Heart left ventricle (tissue), 16 donors: ENCODE data around the gene KRI1. TPM values are rescaled to one million over a fixed set of nuclear protein-coding genes. Genes with fewer than 3 reads are reported as not detected.

Experiments
- ATAC-seq, 4 donors: fragments of 200-7000 bp; cut with Tn5 transposase; one replicate each; pipeline ENCODE4 v1.9.1; 2020 to 2022; ENCODE audit warnings: moderate library complexity in 4 of 4, mild to moderate bottlenecking in 3 of 4, moderate number of reproducible peaks in 1 of 4
- DNase-seq, 5 donors: peaks; one replicate each; pipeline ENCODE4 v3.0.0-alpha.2; 2020
- H3K27ac ChIP-seq, 12 donors: fragments of 200-600 bp; sonication (generic) in 4 of 12; one replicate each; pipeline versions ENCODE4 v1.5.0 to v1.8.0; 2016 to 2022; ENCODE audit warnings: mild to moderate bottlenecking in 2 of 12
- H3K27me3 ChIP-seq, 9 donors: fragments of 200-600 bp; sonication (generic) in 2 of 9; one replicate each; pipeline versions ENCODE4 v1.5.1 to v1.8.0; 2016 to 2022; ENCODE audit warnings: mild to moderate bottlenecking in 3 of 9
- H3K36me3 ChIP-seq, 9 donors: fragments of 200-600 bp; sonication (generic) in 2 of 9; one replicate each; pipeline versions ENCODE4 v1.5.0 to v1.8.0; 2018 to 2022; ENCODE audit warnings: mild to moderate bottlenecking in 2 of 9
- H3K4me1 ChIP-seq, 12 donors: fragments of 200-600 bp; sonication (generic) in 4 of 12; one replicate each; pipeline versions ENCODE4 v1.5.0 to v1.8.0; 2016 to 2022; ENCODE audit warnings: mild to moderate bottlenecking in 3 of 12
- H3K4me3 ChIP-seq, 12 donors: fragments of 200-600 bp; sonication (generic) in 4 of 12; one replicate each; pipeline versions ENCODE4 v1.5.0 to v1.8.0; 2017 to 2022; ENCODE audit warnings: mild to moderate bottlenecking in 9 of 12, moderate library complexity in 4 of 12
- H3K9me3 ChIP-seq, 12 donors: fragments of 200-600 bp; sonication (generic) in 4 of 12; one replicate each; pipeline versions ENCODE4 v1.5.0 to v1.8.0; 2016 to 2022; ENCODE audit warnings: mild to moderate bottlenecking in 1 of 12
- CTCF ChIP-seq, 12 donors: fragments of 200-600 bp; sonication (generic) in 4 of 12; IDR thresholded peaks; one replicate each; pipeline versions ENCODE4 v1.5.0 to v1.8.0; 2018 to 2022; ENCODE audit warnings: antibody characterized with exemption in 12 of 12, mild to moderate bottlenecking in 5 of 12
- POLR2A ChIP-seq, 2 donors: fragments of 450-650 bp; IDR thresholded peaks; one replicate each; pipeline ENCODE4 v1.6.1; 2017; ENCODE audit warnings: antibody characterized with exemption in 2 of 2, mild to moderate bottlenecking in 2 of 2, moderate library complexity in 2 of 2
- WGBS, 4 donors: extraction: QIAGEN DNeasy Blood & Tissue Kit in 2 of 4; methylation state at CpG; one replicate each; pipeline versions ENCODE4 v1.1.5 to v1.1.7; 2013 to 2018; 5-methylcytosine and 5-hydroxymethylcytosine counted together
- intact Hi-C, 10 donors: fragments of 100-400 bp; cut with DNase I; formaldehyde crosslinking; loops; one replicate each; pipeline versions ENCODE4 v1.11.1 to v1.14.2; 2022
- polyA plus RNA-seq, 2 donors: library from polyadenylated mRNA; stranded (reverse); fragments of 200-250 nt; gene quantifications; one replicate each; pipeline ENCODE4 v1.2.3, GENCODE V29; 2013
- total RNA-seq, 9 donors: library from RNA; depleted of rRNA in 2 of 9; stranded (reverse); fragments of >200 nt in 2 of 9; fragmentation: NEBNext Ultra II Directional in 3 of 9; extraction: Animal tissue kit (Norgen Biotek cat#: 25700) in 3 of 9; gene quantifications; one replicate each; pipeline versions ENCODE4 v1.1.0 to v1.2.4, GENCODE V29; 2016 to 2023
- donor health status: ischemic (EF 13 %, LVEDD 7.1; RV severe dilation, severe dysfunction).
- donor health status: healthy with polysubstance abuse.
- donor health status: DM: no; HTN: yes; CAD: no.
- donor health status: DM: no; HTN: no; CAD: no.
- donor health status: ischemic (EF 25% LVEDD 6.9; RV normal size, moderate dysfunction).
- donor health status: ischemic (EF 25% LVEDD 5.7; RV mildly dilated, moderate dysfunction).
- donor health status: healthy.
- donor health status: DM: yes; HTN: yes; CAD: no.
- donor health status: ischemic (EF 35%, LVEDD 5.7; RV mildly dilated, moderate dysfunction).
- donor health status: nonischemic (EF 11% LVEDD 7.7; RV severe dilation, severe dysfunction).
- donor health status: DM: yes; HTN: yes; CAD: no.
- donor health status: PGD.
- donor health status: ischemic (EF 29% LVEDD 5.4; RV normal size, mild dysfunction).
- donor health status: nonischemic (EF 23%, LVEDD 6.1; RV moderate dilation, normal function).

KRI1 gene
- total and polyA plus RNA-seq, 11 donors, result 6.7 to 15.0 (median 10.4) TPM

- Histone ChIP-seq H3K4me3 (peak overlapping the region in 1 of 12 donors; percentile 2), H3K27ac (peak overlapping the region in 1 of 12 donors; percentile 56), H3K4me1 (peaks cover 0 to 13% (median 0%) of the 10 kb centered on the region in 12 donors), H3K36me3 (peaks cover 0 to 100% (median 96%) of the 10 kb centered on the region in 9 donors), H3K27me3 (no peaks in the 10 kb centered on the region), H3K9me3 (no peaks in the 10 kb centered on the region)
- DNase-seq (no peak), ATAC-seq (no peak)
- intact Hi-C loops, result no loop called here
- WGBS, 4 donors, result 64 to 78% (median 64%) methylated on average over 6 to 12 of the region's 12 CpGs; no CpG with 5 or more reads in 1 of the 4 donors
- TF ChIP-seq POLR2A (IDR thresholded peaks at IDR 0.05) (no peak), CTCF (IDR thresholded peaks at IDR 0.05) (no peak)
These were observed 11.8 kb downstream of the KRI1 start for GRCh38 chr19:10553943-10554381.

GRCh38 chr19:10553087-10553667, 12.6 kb downstream of the KRI1 start:
- TF ChIP-seq CTCF (IDR thresholded peaks at IDR 0.05), result no peak
- TF ChIP-seq POLR2A (IDR thresholded peaks at IDR 0.05), result no peak
- peak in 3 of 4 donors; percentile 4 to 6 (median 6) for ATAC-seq
- H3K36me3 ChIP-seq, result peaks cover 0 to 100% (median 96%) of the 10 kb centered on the region in 9 donors

GRCh38 chr19:10552510-10553053, 13.2 kb downstream of the KRI1 start:
- peak in 3 of 4 donors; percentile 18 to 32 (median 23) for ATAC-seq
- 84 to 88% (median 85%) methylated on average over 12 of the region's 12 CpGs for WGBS, 4 donors

More at GRCh38 chr19:10553087-10553667, 12.6 kb downstream of the KRI1 start:
- intact Hi-C loops, result no loop called here
- H3K4me1 ChIP-seq, result peaks cover 0 to 13% (median 0%) of the 10 kb centered on the region in 12 donors
- no peaks in the 10 kb centered on the region for H3K27me3 ChIP-seq
- WGBS, 4 donors, result 75 to 84% (median 82%) methylated on average over 13 of the region's 13 CpGs
- DNase-seq, result no peak
- no peaks in the 10 kb centered on the region for H3K9me3 ChIP-seq
- H3K27ac ChIP-seq, result peak overlapping the region in 1 of 12 donors; percentile 56
- peak overlapping the region in 1 of 12 donors; percentile 2 for H3K4me3 ChIP-seq

More at GRCh38 chr19:10552510-10553053, 13.2 kb downstream of the KRI1 start:
- peaks cover 0 to 100% (median 93%) of the 10 kb centered on the region in 9 donors for H3K36me3 ChIP-seq
- no peak for DNase-seq
- no peaks in the 10 kb centered on the region for H3K9me3 ChIP-seq
- intact Hi-C loops, result no loop called here
- H3K27me3 ChIP-seq, result no peaks in the 10 kb centered on the region
- no peak overlapping the region for H3K4me3 ChIP-seq
- TF ChIP-seq POLR2A (IDR thresholded peaks at IDR 0.05) (no peak), CTCF (IDR thresholded peaks at IDR 0.05) (no peak)
- H3K4me1 ChIP-seq, result peaks cover 0 to 13% (median 0%) of the 10 kb centered on the region in 12 donors
- H3K27ac ChIP-seq, result peak overlapping the region in 1 of 12 donors; percentile 56
